ENCODE results near the gene BCL11B. TPM values are rescaled to one million over a fixed set of nuclear protein-coding genes. Genes with fewer than 3 reads are reported as not detected.

Gene BCL11B
- total and polyA plus RNA-seq, 10 of the 15 experiments (the other 5 are each of a cell fraction or from before 2014, with no cell fraction given): 0.38 to 5.5 (median 1.3) TPM

GRCh38 chr14:99232714-99233214 is 39.2 kb downstream of the BCL11B start (continued):
- no peak for TF ChIP-seq PAX5 (IDR thresholded peaks at IDR 0.05; ENCODE audit: borderline replicate concordance, low read depth, low read length)
- no peak for TF ChIP-seq JUNB (IDR thresholded peaks at IDR 0.05)
- peak; percentile 19; the same call in 1 of the 2 replicates for TF ChIP-seq RUNX3 (IDR thresholded peaks at IDR 0.05; ENCODE audit: low read length)

- Histone ChIP-seq H3K4me2 (ENCODE audit: control insufficient read depth, insufficient read depth) (no peak overlapping the region), H3K79me2 (ENCODE audit: control insufficient read depth, insufficient read depth, low read length) (no peaks in the 10 kb centered on the region), H3K4me3 (no peak overlapping the region), H3K4me1 (ENCODE audit: control insufficient read depth, insufficient read depth, low read length) (no peaks in the 10 kb centered on the region; the same call in 1 of the 2 replicates), H3K27me3 (replicated peaks in 1 of 2; ENCODE audit: control insufficient read depth in 2 of 2, insufficient read depth in 2 of 2, low read length in 1 of 2) (no peaks in the 10 kb centered on the region), H3K9me3 (replicated peaks; ENCODE audit: control insufficient read depth, insufficient read depth, low read length) (peaks cover 2% of the 10 kb centered on the region; the same call in 1 of the 3 replicates), H3K9ac (ENCODE audit: control insufficient read depth, insufficient read depth, low read length) (no peak overlapping the region), H3K27ac (ENCODE audit: control insufficient read depth, insufficient read depth) (no peak overlapping the region), H2AFZ (ENCODE audit: control insufficient read depth, low read depth, low read length) (no peak overlapping the region), H3K36me3 (ENCODE audit: control insufficient read depth in 2 of 2, insufficient read depth in 2 of 2, low read length in 1 of 2) (no peaks in the 10 kb centered on the region), H4K20me1 (ENCODE audit: control insufficient read depth, insufficient read depth) (no peaks in the 10 kb centered on the region)
- intact Hi-C loops (cut with micrococcal nuclease; ENCODE audit: unreplicated experiment): no loop called here
- WGBS (ENCODE audit: insufficient coverage, insufficient replicate concordance, low lambda C conversion rate, missing lambda C conversion rate): 22% methylated on average over 20 of the region's 21 CpGs
- TF ChIP-seq PAX8 (IDR thresholded peaks at IDR 0.05) (no peak), REST (IDR thresholded peaks at IDR 0.05; ENCODE audit: low read depth, low read length) (no peak), YY1 (IDR thresholded peaks at IDR 0.05; ENCODE audit: low read depth, low read length) (no peak), POLR2A (IDR thresholded peaks at IDR 0.05; ENCODE audit: low read depth, low read length) (no peak), PKNOX1 (IDR thresholded peaks at IDR 0.05) (no peak)
- in situ Hi-C loops (cut with MboI): no loop called here
- BruUV-seq (replicated peaks): no TSS peak
- ATAC-seq (peak; percentile 50; the same call in 2 of the 3 replicates), DNase-seq (ENCODE audit: low read depth, low spot score) (no peak), FAIRE-seq (no peak)
- ChIA-PET POLR2A (no interaction called here), SMC1A (ENCODE audit: uncharacterized antibody, unreplicated experiment) (interaction anchor here (2.0 to 2.4 kb wide), 2 partner anchors 10 to 12 kb away, joined by 6 read pairs; no protein-coding TSS in a partner anchor), CTCF (interaction anchor here (1.0 to 1.4 kb wide), 4 partner anchors 11 to 20 kb away, joined by 3 read pairs; no protein-coding TSS in a partner anchor), RAD21 (ENCODE audit: unreplicated experiment) (interaction anchor here (0.9 to 2.5 kb wide), 2 partner anchors 30 to 33 kb away, joined by 3 to 9 read pairs; no protein-coding TSS in a partner anchor)
These were observed 39.9 kb downstream of the BCL11B start for GRCh38 chr14:99231850-99232713.
